Measurements from ENCODE around the gene PCDHGB5.
"Not testable (repeated sequence)": the region's sequence is repeated elsewhere in the genome, so short reads cannot be mapped to it uniquely, and the experiment has no call there.

Gene PCDHGB5

GRCh38 chr5:141397756-141398551 is at the start of gene PCDHGB5:
PCDHGB5 (plus strand) TSS chr5:141397947; CDS start chr5:141398128, 181 bp downstream.
- H3K79me2 ChIP-seq (ENCODE audit: insufficient read depth, low read depth); H3K27me3 ChIP-seq (ENCODE audit: insufficient read depth, low read depth); H3K4me2 ChIP-seq; H3K4me1 ChIP-seq (ENCODE audit: low read depth, poor library complexity, severe bottlenecking); H3K9ac ChIP-seq; H4K20me1 ChIP-seq (ENCODE audit: insufficient read depth); H3K36me3 ChIP-seq (ENCODE audit: insufficient read depth); H2AFZ ChIP-seq (ENCODE audit: low read depth); H3K4me3 ChIP-seq (IDR thresholded peaks at IDR 0.05; ENCODE audit: insufficient read depth, low read depth, low read length); H3K27ac ChIP-seq: not testable (repeated sequence)
- peak; percentile 47 for TF ChIP-seq CTCF (conservative IDR thresholded peaks at IDR 0.05; ENCODE audit: low read depth, low read length)

GRCh38 chr5:141349917-141350619 is 47.7 kb upstream of the PCDHGB5 start, which contains the start of gene PCDHGB1:
PCDHGB1 (plus strand) TSS chr5:141350099; CDS start chr5:141350261, 162 bp downstream.
- no peaks in the 10 kb centered on the region for H3K36me3 ChIP-seq (ENCODE audit: insufficient read depth)
- H3K4me1 ChIP-seq (ENCODE audit: low read depth, poor library complexity, severe bottlenecking), result no peaks in the 10 kb centered on the region
- H3K79me2 ChIP-seq (ENCODE audit: insufficient read depth, low read depth), result no peaks in the 10 kb centered on the region
- no peak within 1 kb of the TSS for H3K4me3 ChIP-seq (IDR thresholded peaks at IDR 0.05; ENCODE audit: insufficient read depth, low read depth, low read length)
- H3K4me2 ChIP-seq, result no peak within 1 kb of the TSS
- H3K27ac ChIP-seq, result no peak within 1 kb of the TSS
- no peak within 1 kb of the TSS for H3K9ac ChIP-seq
- no peaks in the 10 kb centered on the region for H4K20me1 ChIP-seq (ENCODE audit: insufficient read depth)
- H2AFZ ChIP-seq (ENCODE audit: low read depth), result no peak within 1 kb of the TSS
- no peaks in the 10 kb centered on the region for H3K27me3 ChIP-seq (ENCODE audit: insufficient read depth, low read depth)
- no peak for TF ChIP-seq CTCF (conservative IDR thresholded peaks at IDR 0.05; ENCODE audit: low read depth, low read length)

- H3K36me3 ChIP-seq (ENCODE audit: insufficient read depth), result no peaks in the 10 kb centered on the region
- no peak overlapping the region for H3K4me3 ChIP-seq (IDR thresholded peaks at IDR 0.05; ENCODE audit: insufficient read depth, low read depth, low read length)
- no peak for TF ChIP-seq CTCF (conservative IDR thresholded peaks at IDR 0.05; ENCODE audit: low read depth, low read length)
- H3K79me2 ChIP-seq (ENCODE audit: insufficient read depth, low read depth), result no peaks in the 10 kb centered on the region
- no peak overlapping the region for H3K9ac ChIP-seq
- no peaks in the 10 kb centered on the region for H3K27me3 ChIP-seq (ENCODE audit: insufficient read depth, low read depth)
- no peak overlapping the region for H3K27ac ChIP-seq
- no peak overlapping the region for H2AFZ ChIP-seq (ENCODE audit: low read depth)
- H3K4me2 ChIP-seq, result no peak overlapping the region
- H4K20me1 ChIP-seq (ENCODE audit: insufficient read depth), result no peaks in the 10 kb centered on the region
- no peaks in the 10 kb centered on the region for H3K4me1 ChIP-seq (ENCODE audit: low read depth, poor library complexity, severe bottlenecking)
Measured at GRCh38 chr5:141351591-141351990, 46.2 kb upstream of the PCDHGB5 start.

- Histone ChIP-seq H3K36me3 (ENCODE audit: insufficient read depth) (no peaks in the 10 kb centered on the region), H3K4me3 (IDR thresholded peaks at IDR 0.05; ENCODE audit: insufficient read depth, low read depth, low read length) (no peak within 1 kb of the TSS), H3K4me1 (ENCODE audit: low read depth, poor library complexity, severe bottlenecking) (no peaks in the 10 kb centered on the region), H3K27me3 (ENCODE audit: insufficient read depth, low read depth) (no peaks in the 10 kb centered on the region), H3K27ac (no peak within 1 kb of the TSS), H4K20me1 (ENCODE audit: insufficient read depth) (no peaks in the 10 kb centered on the region), H3K4me2 (no peak within 1 kb of the TSS), H3K9ac (no peak within 1 kb of the TSS), H2AFZ (ENCODE audit: low read depth) (no peak within 1 kb of the TSS), H3K79me2 (ENCODE audit: insufficient read depth, low read depth) (no peaks in the 10 kb centered on the region)
- TF ChIP-seq CTCF (conservative IDR thresholded peaks at IDR 0.05; ENCODE audit: low read depth, low read length), result peak; percentile 66
Measured at GRCh38 chr5:141354900-141355469, 42.8 kb upstream of the PCDHGB5 start, which contains the start of gene PCDHGA4. PCDHGA4 (plus strand) TSS chr5:141355021; CDS start chr5:141355108, 87 bp downstream.
